Femur (tissue), 1 donor: Measurements from ENCODE around the gene KRT222.

ENCODE experiments used
- DNase-seq: peaks from one replicate; pipeline ENCODE4 v3.0.0-alpha.2; 2017

KRT222 gene

GRCh38 chr17:40664582-40665333 lies at the start of gene KRT222:
TSS of gene KRT222 (minus strand) at chr17:40665177. CDS start at chr17:40665099, 78 bp downstream.
- no peak for DNase-seq

- DNase-seq: no peak
Measured at GRCh38 chr17:40714473-40714872, 49.5 kb upstream of the KRT222 start.

GRCh38 chr17:40707745-40708144 lies 42.8 kb upstream of the KRT222 start:
- no peak for DNase-seq

GRCh38 chr17:40705584-40705983 lies 40.6 kb upstream of the KRT222 start:
- DNase-seq: no peak

GRCh38 chr17:40703652-40704051 lies 38.7 kb upstream of the KRT222 start, which contains the start of gene KRT24:
TSS of gene KRT24 (minus strand) at chr17:40703752. CDS start at chr17:40703693, 59 bp downstream.
- DNase-seq: no peak

- DNase-seq: no peak
Measured at GRCh38 chr17:40702271-40702670, 37.3 kb upstream of the KRT222 start.

GRCh38 chr17:40699853-40700252 lies 34.9 kb upstream of the KRT222 start:
- DNase-seq: peak; percentile 52

- peak; percentile 44 for DNase-seq
Measured at GRCh38 chr17:40699371-40699770, 34.4 kb upstream of the KRT222 start.

GRCh38 chr17:40697297-40697696 lies 32.3 kb upstream of the KRT222 start:
- no peak for DNase-seq

- no peak for DNase-seq
Measured at GRCh38 chr17:40696651-40697072, 31.7 kb upstream of the KRT222 start.

- no peak for DNase-seq
Measured at GRCh38 chr17:40695874-40696472, 31.0 kb upstream of the KRT222 start.

- no peak for DNase-seq
Measured at GRCh38 chr17:40694584-40694983, 29.6 kb upstream of the KRT222 start.

GRCh38 chr17:40687106-40687505 lies 22.1 kb upstream of the KRT222 start:
- DNase-seq: no peak

GRCh38 chr17:40686192-40686591 lies 21.2 kb upstream of the KRT222 start:
- DNase-seq: no peak

GRCh38 chr17:40680998-40681397 lies 16.0 kb upstream of the KRT222 start:
- DNase-seq: no peak

- DNase-seq: no peak
Measured at GRCh38 chr17:40679523-40679907, 14.5 kb upstream of the KRT222 start.

- no peak for DNase-seq
Measured at GRCh38 chr17:40678902-40679522, 14.0 kb upstream of the KRT222 start.

GRCh38 chr17:40675905-40676304 lies 10.9 kb upstream of the KRT222 start:
- DNase-seq: no peak

- no peak for DNase-seq
Measured at GRCh38 chr17:40672654-40673053, 7.7 kb upstream of the KRT222 start.

- no peak for DNase-seq
Measured at GRCh38 chr17:40671282-40671681, 6.3 kb upstream of the KRT222 start.

GRCh38 chr17:40666331-40666730 lies 1.4 kb upstream of the KRT222 start:
- no peak for DNase-seq

GRCh38 chr17:40663252-40663651 lies 1.7 kb downstream of the KRT222 start:
- no peak for DNase-seq

- no peak for DNase-seq
Measured at GRCh38 chr17:40659911-40660310, 5.1 kb downstream of the KRT222 start.

GRCh38 chr17:40658396-40658795 lies 6.6 kb downstream of the KRT222 start:
- no peak for DNase-seq
